Right lobe of liver (tissue), 4 donors: ENCODE data around the gene PALB2.

ENCODE experiments used
- CTCF ChIP-seq, 4 donors: fragments of 200-600 bp in 3 of 4; fragments of 450-650 bp in 1 of 4; IDR thresholded peaks; one replicate each; pipeline versions ENCODE4 v1.5.1 to v1.8.0; 2016 to 2022; ENCODE audit warnings: antibody characterized with exemption in 4 of 4, mild to moderate bottlenecking in 2 of 4
- POLR2A ChIP-seq: fragments of 450-650 bp; IDR thresholded peaks from one replicate; pipeline ENCODE4 v1.6.1; 2017; ENCODE audit warnings: antibody characterized with exemption, mild to moderate bottlenecking
- donor health status: DM: no; HTN: no; CAD: no.
- donor health status: DM: no; HTN: no; CAD: no.
- donor health status: DM: no; HTN: yes; CAD: no.

- TF ChIP-seq CTCF (IDR thresholded peaks at IDR 0.05) = no peak
- TF ChIP-seq POLR2A = no peak
Observed at GRCh38 chr16:23570992-23571632, 70.0 kb downstream of the PALB2 start.
